Omental fat pad (tissue), 4 donors: ENCODE measurements around the gene GNPTAB. TPM values are rescaled to one million over a fixed set of nuclear protein-coding genes. Genes with fewer than 3 reads are reported as not detected.
A peak's percentile ranks its signal among the peaks of the same experiment; 100 is the strongest.

ENCODE experiments used
- ATAC-seq: fragments of 150-250 bp; one replicate; pipeline ENCODE4 v1.9.1; 2016; ENCODE audit warnings: mild to moderate bottlenecking, moderate library complexity; ENCODE audit not compliant: low FRiP score
- DNase-seq: peaks from one replicate; pipeline ENCODE4 v3.0.0-alpha.2; 2019; ENCODE audit warnings: low spot score
- CTCF ChIP-seq, 3 donors: fragments of 450-650 bp; IDR thresholded peaks; one replicate each; pipeline ENCODE4 v1.5.1; 2016 to 2017; ENCODE audit warnings: antibody characterized with exemption in 3 of 3, mild to moderate bottlenecking in 3 of 3, moderate library complexity in 2 of 3
- total RNA-seq, 4 donors: library from RNA; depleted of rRNA; stranded (reverse); fragments of >200 nt; gene quantifications; one replicate each; pipeline ENCODE4 v1.1.0, GENCODE V29; 2016

GNPTAB gene
- total RNA-seq, 4 donors from 2014 or later: 18.3 to 28.8 (median 24.8) TPM

GRCh38 chr12:101832030-101832429 lies 1.3 kb upstream of the GNPTAB start:
- no peak for ATAC-seq

GRCh38 chr12:101829639-101830366 lies 956 bp downstream of the GNPTAB start:
- no peak for ATAC-seq

More at GRCh38 chr12:101832030-101832429, 1.3 kb upstream of the GNPTAB start:
- no peak for TF ChIP-seq CTCF (IDR thresholded peaks at IDR 0.05)
- no peak for DNase-seq

GRCh38 chr12:101828463-101829196 lies 2.1 kb downstream of the GNPTAB start:
- DNase-seq (no peak), ATAC-seq (no peak)
- TF ChIP-seq CTCF (IDR thresholded peaks at IDR 0.05): no peak

More at GRCh38 chr12:101829639-101830366, 956 bp downstream of the GNPTAB start:
- DNase-seq: no peak
- no peak for TF ChIP-seq CTCF (IDR thresholded peaks at IDR 0.05)

- no peak for DNase-seq
- no peak for ATAC-seq
- TF ChIP-seq CTCF (IDR thresholded peaks at IDR 0.05): no peak
Measured at GRCh38 chr12:101826766-101827368, 3.9 kb downstream of the GNPTAB start.

- ATAC-seq: no peak
- DNase-seq: no peak
- TF ChIP-seq CTCF (IDR thresholded peaks at IDR 0.05): no peak
Measured at GRCh38 chr12:101824831-101825230, 5.9 kb downstream of the GNPTAB start.

GRCh38 chr12:101823891-101824290 lies 6.9 kb downstream of the GNPTAB start:
- ATAC-seq: peak; percentile 62
- no peak for TF ChIP-seq CTCF (IDR thresholded peaks at IDR 0.05)
- DNase-seq: no peak
